Erythroblast (primary cell): Measurements from ENCODE around the gene SAT2.
"Not testable (repeated sequence)": the region's sequence is repeated elsewhere in the genome, so short reads cannot be mapped to it uniquely, and the experiment has no call there.

Experiments used
- GATA1 ChIP-seq: IDR thresholded peaks from 2 replicates; pipeline ENCODE4 v1.6.1; 2011; ENCODE audit warnings: low read depth, mild to moderate bottlenecking, control low read depth, low read length, moderate library complexity
- POLR2A ChIP-seq: IDR thresholded peaks from 2 replicates; pipeline ENCODE4 v1.6.1; 2011; ENCODE audit warnings: mild to moderate bottlenecking, low read length

DNA sequence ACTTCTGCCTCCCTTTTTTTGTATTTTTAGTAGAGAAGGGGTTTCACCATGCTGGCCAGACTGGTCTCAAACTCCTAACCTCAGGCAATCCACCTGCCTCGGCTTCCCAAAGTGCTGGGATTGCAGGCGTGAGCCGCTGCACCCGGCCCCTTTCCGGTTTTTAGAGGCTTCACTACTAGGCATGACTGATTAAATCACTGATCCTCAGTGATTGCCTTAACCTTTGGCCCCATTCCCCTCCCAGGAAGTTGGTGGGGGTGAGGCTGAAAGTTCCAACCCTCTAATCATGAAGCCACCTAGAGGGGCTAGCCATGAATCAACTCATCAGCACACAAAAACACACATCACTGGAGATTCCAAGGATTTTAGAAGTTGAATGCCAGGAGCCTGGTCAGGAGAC is 30.1 kb downstream of the SAT2 start:
- not testable (repeated sequence) for TF ChIP-seq POLR2A, GATA1
